Measurements from ENCODE around the gene ADCY10. TPM values are rescaled to one million over a fixed set of nuclear protein-coding genes. Genes with fewer than 3 reads are reported as not detected.

Gene ADCY10
- total and polyA plus RNA-seq, 9 donors = 0.03 to 0.21 (median 0.09) TPM

GRCh38 chr1:167927046-167927754 lies 13.3 kb upstream of the ADCY10 start:
- Histone ChIP-seq H3K4me3 (ENCODE audit: low read length) (no peak overlapping the region), H3K4me1 (ENCODE audit: control insufficient read depth, insufficient read depth, low read length) (peaks cover 2% of the 10 kb centered on the region), H3K36me3 (ENCODE audit: control insufficient read depth, insufficient read depth, low read length) (no peaks in the 10 kb centered on the region), H3K27ac (ENCODE audit: low read length) (no peak overlapping the region), H3K9me3 (replicated peaks; ENCODE audit: control insufficient read depth, low read depth, low read length) (no peaks in the 10 kb centered on the region), H3K27me3 (ENCODE audit: control insufficient read depth, insufficient read depth, low read length) (no peaks in the 10 kb centered on the region)
- DNase-seq = no peak
- 33% methylated on average over 1 of the region's 4 CpGs for WGBS (ENCODE audit: insufficient coverage)

- Histone ChIP-seq H3K4me1 (ENCODE audit: control insufficient read depth, insufficient read depth, low read length) (peaks cover 2% of the 10 kb centered on the region), H3K9me3 (replicated peaks; ENCODE audit: control insufficient read depth, low read depth, low read length) (no peaks in the 10 kb centered on the region), H3K4me3 (ENCODE audit: low read length) (no peak overlapping the region), H3K27me3 (ENCODE audit: control insufficient read depth, insufficient read depth, low read length) (no peaks in the 10 kb centered on the region), H3K27ac (ENCODE audit: low read length) (no peak overlapping the region), H3K36me3 (ENCODE audit: control insufficient read depth, insufficient read depth, low read length) (no peaks in the 10 kb centered on the region)
- 25% methylated on average over 1 of the region's 6 CpGs for WGBS (ENCODE audit: insufficient coverage)
- no peak for DNase-seq
These were observed 12.6 kb upstream of the ADCY10 start for GRCh38 chr1:167926486-167926997.

- Histone ChIP-seq H3K36me3 (ENCODE audit: control insufficient read depth, insufficient read depth, low read length) (peaks cover 1% of the 10 kb centered on the region), H3K27ac (ENCODE audit: low read length) (no peak overlapping the region), H3K4me3 (ENCODE audit: low read length) (no peak overlapping the region), H3K9me3 (replicated peaks; ENCODE audit: control insufficient read depth, low read depth, low read length) (no peaks in the 10 kb centered on the region), H3K27me3 (ENCODE audit: control insufficient read depth, insufficient read depth, low read length) (no peaks in the 10 kb centered on the region), H3K4me1 (ENCODE audit: control insufficient read depth, insufficient read depth, low read length) (peaks cover 2% of the 10 kb centered on the region)
- no peak for DNase-seq
- WGBS (ENCODE audit: insufficient coverage) = 100% methylated on average over 1 of the region's 2 CpGs
These were observed 10.8 kb upstream of the ADCY10 start for GRCh38 chr1:167924543-167925231.

- peaks cover 2% of the 10 kb centered on the region for H3K4me1 ChIP-seq (ENCODE audit: control insufficient read depth, insufficient read depth, low read length)
These were observed 10.2 kb upstream of the ADCY10 start for GRCh38 chr1:167924102-167924501.

GRCh38 chr1:167923324-167924056 lies 9.6 kb upstream of the ADCY10 start:
- no peak for DNase-seq
- WGBS (ENCODE audit: insufficient coverage) = no CpG with 5 or more reads among the region's 3 CpGs
- Histone ChIP-seq H3K27ac (ENCODE audit: low read length) (no peak overlapping the region), H3K27me3 (ENCODE audit: control insufficient read depth, insufficient read depth, low read length) (no peaks in the 10 kb centered on the region), H3K4me3 (ENCODE audit: low read length) (no peak overlapping the region), H3K36me3 (ENCODE audit: control insufficient read depth, insufficient read depth, low read length) (peaks cover 2% of the 10 kb centered on the region), H3K9me3 (replicated peaks; ENCODE audit: control insufficient read depth, low read depth, low read length) (no peaks in the 10 kb centered on the region), H3K4me1 (ENCODE audit: control insufficient read depth, insufficient read depth, low read length) (peaks cover 2% of the 10 kb centered on the region)

More at GRCh38 chr1:167924102-167924501, 10.2 kb upstream of the ADCY10 start:
- no peak overlapping the region for H3K4me3 ChIP-seq (ENCODE audit: low read length)
- no peak overlapping the region for H3K27ac ChIP-seq (ENCODE audit: low read length)
- H3K27me3 ChIP-seq (ENCODE audit: control insufficient read depth, insufficient read depth, low read length) = no peaks in the 10 kb centered on the region
- H3K36me3 ChIP-seq (ENCODE audit: control insufficient read depth, insufficient read depth, low read length) = peaks cover 2% of the 10 kb centered on the region
- no peak for DNase-seq
- WGBS (ENCODE audit: insufficient coverage) = no CpG with 5 or more reads among the region's 2 CpGs
- no peaks in the 10 kb centered on the region for H3K9me3 ChIP-seq (replicated peaks; ENCODE audit: control insufficient read depth, low read depth, low read length)

- no peaks in the 10 kb centered on the region for H3K9me3 ChIP-seq (replicated peaks; ENCODE audit: control insufficient read depth, low read depth, low read length)
- H3K27me3 ChIP-seq (ENCODE audit: control insufficient read depth, insufficient read depth, low read length) = no peaks in the 10 kb centered on the region
- H3K4me1 ChIP-seq (ENCODE audit: control insufficient read depth, insufficient read depth, low read length) = peaks cover 2% of the 10 kb centered on the region
- H3K36me3 ChIP-seq (ENCODE audit: control insufficient read depth, insufficient read depth, low read length) = peaks cover 2% of the 10 kb centered on the region
- WGBS (ENCODE audit: insufficient coverage) = no CpG with 5 or more reads among the region's 1 CpG
- H3K4me3 ChIP-seq (ENCODE audit: low read length) = no peak overlapping the region
- no peak overlapping the region for H3K27ac ChIP-seq (ENCODE audit: low read length)
- DNase-seq = no peak
These were observed 8.7 kb upstream of the ADCY10 start for GRCh38 chr1:167922611-167923074.

- no peak overlapping the region for H3K27ac ChIP-seq (ENCODE audit: low read length)
- no peak overlapping the region for H3K4me3 ChIP-seq (ENCODE audit: low read length)
- DNase-seq = no peak
- H3K9me3 ChIP-seq (replicated peaks; ENCODE audit: control insufficient read depth, low read depth, low read length) = no peaks in the 10 kb centered on the region
- no peaks in the 10 kb centered on the region for H3K27me3 ChIP-seq (ENCODE audit: control insufficient read depth, insufficient read depth, low read length)
- peaks cover 6% of the 10 kb centered on the region for H3K36me3 ChIP-seq (ENCODE audit: control insufficient read depth, insufficient read depth, low read length)
- H3K4me1 ChIP-seq (ENCODE audit: control insufficient read depth, insufficient read depth, low read length) = peaks cover 2% of the 10 kb centered on the region
These were observed 8.1 kb upstream of the ADCY10 start for GRCh38 chr1:167922023-167922422.

GRCh38 chr1:167916766-167917511 lies 3.0 kb upstream of the ADCY10 start:
- no peak for DNase-seq
- Histone ChIP-seq H3K4me1 (ENCODE audit: control insufficient read depth, insufficient read depth, low read length) (no peaks in the 10 kb centered on the region), H3K27me3 (ENCODE audit: control insufficient read depth, insufficient read depth, low read length) (no peaks in the 10 kb centered on the region), H3K36me3 (ENCODE audit: control insufficient read depth, insufficient read depth, low read length) (peaks cover 18% of the 10 kb centered on the region), H3K9me3 (replicated peaks; ENCODE audit: control insufficient read depth, low read depth, low read length) (no peaks in the 10 kb centered on the region), H3K27ac (ENCODE audit: low read length) (no peak overlapping the region), H3K4me3 (ENCODE audit: low read length) (no peak overlapping the region)
- WGBS (ENCODE audit: insufficient coverage) = no CpG with 5 or more reads among the region's 6 CpGs

- no peaks in the 10 kb centered on the region for H3K27me3 ChIP-seq (ENCODE audit: control insufficient read depth, insufficient read depth, low read length)
- DNase-seq = no peak
- no peaks in the 10 kb centered on the region for H3K4me1 ChIP-seq (ENCODE audit: control insufficient read depth, insufficient read depth, low read length)
- H3K36me3 ChIP-seq (ENCODE audit: control insufficient read depth, insufficient read depth, low read length) = peaks cover 18% of the 10 kb centered on the region
- no peak overlapping the region for H3K4me3 ChIP-seq (ENCODE audit: low read length)
- 91% methylated on average over 4 of the region's 8 CpGs for WGBS (ENCODE audit: insufficient coverage)
- H3K27ac ChIP-seq (ENCODE audit: low read length) = no peak overlapping the region
- no peaks in the 10 kb centered on the region for H3K9me3 ChIP-seq (replicated peaks; ENCODE audit: control insufficient read depth, low read depth, low read length)
These were observed 1.6 kb upstream of the ADCY10 start for GRCh38 chr1:167915569-167915968.

All from muscle of leg (tissue), 11 donors.